ENCODE results near the gene FPGS. TPM values are rescaled to one million over a fixed set of nuclear protein-coding genes. Genes with fewer than 3 reads are reported as not detected.
A peak's percentile ranks its signal among the peaks of the same experiment; 100 is the strongest.
"Not testable (repeated sequence)": the region's sequence is repeated elsewhere in the genome, so short reads cannot be mapped to it uniquely, and the experiment has no call there.

The FPGS gene
- total RNA-seq, 3 donors from 2014 or later (not counting 1 experiment from before 2014, with no cell fraction given), result 99.1 to 108 (median 107) TPM

GRCh38 chr9:127832248-127832647 is 29.6 kb downstream of the FPGS start:
- Mint-ChIP-seq H3K4me1 (peaks cover 5 to 7% of the 10 kb centered on the region in 2 donors), H3K4me3 (no peak overlapping the region), H3K36me3 (no peaks in the 10 kb centered on the region), H3K9me3 (no peaks in the 10 kb centered on the region), H3K27me3 (ENCODE audit: low read depth in 2 of 2) (no peaks in the 10 kb centered on the region), H3K27ac (no peak overlapping the region)
- Histone ChIP-seq H3K9me3 (ENCODE audit: control insufficient read depth, insufficient read depth, low read length) (no peaks in the 10 kb centered on the region), H3K4me1 (ENCODE audit: control insufficient read depth, insufficient read depth, low read length) (peaks cover 14% of the 10 kb centered on the region), H3K4me3 (ENCODE audit: low read length) (no peak overlapping the region), H3K27ac (ENCODE audit: low read length) (no peak overlapping the region), H3K27me3 (ENCODE audit: control insufficient read depth, insufficient read depth, low read length) (no peaks in the 10 kb centered on the region), H3K36me3 (ENCODE audit: control insufficient read depth, insufficient read depth, low read length) (no peaks in the 10 kb centered on the region)
- 74% methylated on average over 6 of the region's 7 CpGs for WGBS (ENCODE audit: insufficient coverage)
- ATAC-seq, result no peak
- peak in 1 of 2 donors; percentile 43 for DNase-seq
- no peak for TF ChIP-seq CTCF (IDR thresholded peaks at IDR 0.05)
- intact Hi-C loops (cut with micrococcal nuclease), result no loop called here

- intact Hi-C loops (cut with micrococcal nuclease), result no loop called here
- Histone ChIP-seq H3K27me3 (ENCODE audit: control insufficient read depth, insufficient read depth, low read length) (no peaks in the 10 kb centered on the region), H3K4me1 (ENCODE audit: control insufficient read depth, insufficient read depth, low read length) (peaks cover 14% of the 10 kb centered on the region), H3K9me3 (ENCODE audit: control insufficient read depth, insufficient read depth, low read length) (no peaks in the 10 kb centered on the region), H3K36me3 (ENCODE audit: control insufficient read depth, insufficient read depth, low read length) (no peaks in the 10 kb centered on the region), H3K4me3 (ENCODE audit: low read length) (no peak overlapping the region), H3K27ac (ENCODE audit: low read length) (no peak overlapping the region)
- 53% methylated on average over 1 of the region's 1 CpG for WGBS (ENCODE audit: insufficient coverage)
- no peak overlapping the region for H3K27ac Mint-ChIP-seq
- ATAC-seq (no peak), DNase-seq (no peak)
- no peaks in the 10 kb centered on the region for H3K36me3 Mint-ChIP-seq
- no peak for TF ChIP-seq CTCF (IDR thresholded peaks at IDR 0.05)
- peaks cover 5 to 6% of the 10 kb centered on the region in 2 donors for H3K4me1 Mint-ChIP-seq
- no peaks in the 10 kb centered on the region for H3K9me3 Mint-ChIP-seq
- H3K4me3 Mint-ChIP-seq, result no peak overlapping the region
- no peaks in the 10 kb centered on the region for H3K27me3 Mint-ChIP-seq (ENCODE audit: low read depth in 2 of 2)
Observed at GRCh38 chr9:127833555-127833954, 30.9 kb downstream of the FPGS start.

- no peaks in the 10 kb centered on the region for H3K27me3 Mint-ChIP-seq (ENCODE audit: low read depth in 2 of 2)
- TF ChIP-seq CTCF (IDR thresholded peaks at IDR 0.05), result no peak
- no peak overlapping the region for H3K4me3 Mint-ChIP-seq
- Histone ChIP-seq H3K4me3 (ENCODE audit: low read length) (no peak overlapping the region), H3K36me3 (ENCODE audit: control insufficient read depth, insufficient read depth, low read length) (no peaks in the 10 kb centered on the region), H3K27me3 (ENCODE audit: control insufficient read depth, insufficient read depth, low read length) (no peaks in the 10 kb centered on the region), H3K9me3 (ENCODE audit: control insufficient read depth, insufficient read depth, low read length) (no peaks in the 10 kb centered on the region), H3K4me1 (ENCODE audit: control insufficient read depth, insufficient read depth, low read length) (peaks cover 14% of the 10 kb centered on the region), H3K27ac (ENCODE audit: low read length) (no peak overlapping the region)
- H3K9me3 Mint-ChIP-seq, result no peaks in the 10 kb centered on the region
- peak in 1 of 3 donors; percentile 34 for ATAC-seq
- no peak overlapping the region for H3K27ac Mint-ChIP-seq
- no peaks in the 10 kb centered on the region for H3K36me3 Mint-ChIP-seq
- intact Hi-C loops (cut with micrococcal nuclease), result no loop called here
- no peaks in the 10 kb centered on the region for H3K4me1 Mint-ChIP-seq
- DNase-seq, result no peak
- WGBS (ENCODE audit: insufficient coverage), result 37% methylated on average over 17 of the region's 17 CpGs
Observed at GRCh38 chr9:127835991-127836516, 33.4 kb downstream of the FPGS start.

GRCh38 chr9:127836561-127836960 is 33.9 kb downstream of the FPGS start:
- H3K4me3 ChIP-seq (ENCODE audit: low read length); H3K27me3 Mint-ChIP-seq (ENCODE audit: low read depth in 2 of 2); H3K4me1 Mint-ChIP-seq; H3K36me3 ChIP-seq (ENCODE audit: control insufficient read depth, insufficient read depth, low read length); H3K27ac ChIP-seq (ENCODE audit: low read length); H3K27me3 ChIP-seq (ENCODE audit: control insufficient read depth, insufficient read depth, low read length); H3K9me3 Mint-ChIP-seq; H3K9me3 ChIP-seq (ENCODE audit: control insufficient read depth, insufficient read depth, low read length); intact Hi-C loops (cut with micrococcal nuclease); DNase-seq; H3K4me3 Mint-ChIP-seq; ATAC-seq; H3K36me3 Mint-ChIP-seq; H3K27ac Mint-ChIP-seq: not testable (repeated sequence)
- WGBS (ENCODE audit: insufficient coverage), result 93% methylated on average over 3 of the region's 3 CpGs
- H3K4me1 ChIP-seq (ENCODE audit: control insufficient read depth, insufficient read depth, low read length), result peaks cover 14% of the 10 kb centered on the region
